Fibroblast of lung (primary cell): Measurements from ENCODE around the gene ZNF532. TPM values are rescaled to one million over a fixed set of nuclear protein-coding genes. Genes with fewer than 3 reads are reported as not detected.

Experiments used
- DNase-seq, 2 donors: peaks; one replicate each; pipeline versions ENCODE4 v3.0.0 to v3.0.0-alpha.2; 2010; ENCODE audit warnings: low read depth in 2 of 2
- H2AFZ ChIP-seq: 2 replicates; pipeline ENCODE4 v1.5.1; 2012; ENCODE audit warnings: low read length, control low read depth, inconsistent platforms
- H3K27ac ChIP-seq: 2 replicates; pipeline ENCODE4 v1.5.1; 2011; ENCODE audit warnings: low read length, control low read depth; ENCODE audit not compliant: insufficient read depth
- H3K27me3 ChIP-seq: 2 replicates; pipeline ENCODE4 v1.5.1; 2011; ENCODE audit warnings: mild to moderate bottlenecking, low read length; ENCODE audit not compliant: control insufficient read depth, insufficient read depth
- H3K36me3 ChIP-seq: 2 replicates; pipeline ENCODE4 v1.5.1; 2011; ENCODE audit warnings: low read length; ENCODE audit not compliant: control insufficient read depth, insufficient read depth
- H3K4me1 ChIP-seq: 2 replicates; pipeline ENCODE4 v1.5.1; 2011; ENCODE audit warnings: low read length; ENCODE audit not compliant: control insufficient read depth, insufficient read depth; ENCODE audit errors: extremely low read depth
- H3K4me2 ChIP-seq: 2 replicates; pipeline ENCODE4 v1.5.1; 2011; ENCODE audit warnings: low read length, control low read depth; ENCODE audit not compliant: insufficient read depth; ENCODE audit errors: extremely low read depth
- H3K4me3 ChIP-seq, 4 experiments: fragments of 200-600 bp in 1 of 4; sonication (generic) in 1 of 4; replicated peaks in 1 of 4; 2 replicates each; pipeline ENCODE4 v1.5.1; 2011 to 2016; ENCODE audit warnings: low read length in 4 of 4, low read depth in 3 of 4, mild to moderate bottlenecking in 3 of 4, control low read depth in 2 of 4, inconsistent platforms in 1 of 4, mixed read lengths in 1 of 4; ENCODE audit not compliant: insufficient read depth in 1 of 4; ENCODE audit errors: control extremely low read depth in 1 of 4
- H3K79me2 ChIP-seq: 2 replicates; pipeline ENCODE4 v1.5.1; 2012; ENCODE audit warnings: mild to moderate bottlenecking, low read length, inconsistent platforms; ENCODE audit not compliant: control insufficient read depth, insufficient read depth
- H3K9ac ChIP-seq: 2 replicates; pipeline ENCODE4 v1.5.1; 2011; ENCODE audit warnings: mild to moderate bottlenecking, low read length, control low read depth; ENCODE audit not compliant: insufficient read depth
- H3K9me3 ChIP-seq: 2 replicates; pipeline ENCODE4 v1.5.1; 2012; ENCODE audit warnings: low read depth, low read length; ENCODE audit not compliant: control insufficient read depth, insufficient read depth
- H4K20me1 ChIP-seq: 2 replicates; pipeline ENCODE4 v1.5.1; 2011; ENCODE audit warnings: low read length; ENCODE audit not compliant: control insufficient read depth, insufficient read depth; ENCODE audit errors: extremely low read depth
- EZH2 ChIP-seq: IDR thresholded peaks from 2 replicates; pipeline ENCODE4 v1.5.1; 2012; ENCODE audit warnings: low read length, control low read depth, mild to moderate bottlenecking; ENCODE audit errors: missing control alignments
- polyA plus RNA-seq, 2 donors: library from polyadenylated mRNA; depleted of rRNA in 1 of 2; stranded (reverse) in 1 of 2; unstranded in 1 of 2; fragments of >200 nt; gene quantifications; 2 replicates each; pipeline ENCODE4 v1.2.1, GENCODE V29; 2011 to 2012; ENCODE audit warnings: missing spikeins in 1 of 2
- total RNA-seq: library from RNA; depleted of rRNA; stranded (reverse); fragments of >200 nt; gene quantifications from 2 replicates; pipeline ENCODE4 v1.2.1, GENCODE V29; 2014
- TF ChIP-seq, protein P1 (sequence below), 2 donors: IDR thresholded peaks in 1 of 2; conservative IDR thresholded peaks in 1 of 2; 1 replicate in 1 of 2; 2 replicates in 1 of 2; pipeline ENCODE4 v1.5.1; 2011 to 2012; ENCODE audit warnings: low read length in 2 of 2, control low read depth in 1 of 2, inconsistent platforms in 1 of 2, low read depth in 1 of 2, mild to moderate bottlenecking in 1 of 2

The ZNF532 gene
- total and polyA plus RNA-seq, 2 donors (not counting 1 experiment from before 2014, with no cell fraction given) = 57.3 to 64.6 TPM

DNA sequence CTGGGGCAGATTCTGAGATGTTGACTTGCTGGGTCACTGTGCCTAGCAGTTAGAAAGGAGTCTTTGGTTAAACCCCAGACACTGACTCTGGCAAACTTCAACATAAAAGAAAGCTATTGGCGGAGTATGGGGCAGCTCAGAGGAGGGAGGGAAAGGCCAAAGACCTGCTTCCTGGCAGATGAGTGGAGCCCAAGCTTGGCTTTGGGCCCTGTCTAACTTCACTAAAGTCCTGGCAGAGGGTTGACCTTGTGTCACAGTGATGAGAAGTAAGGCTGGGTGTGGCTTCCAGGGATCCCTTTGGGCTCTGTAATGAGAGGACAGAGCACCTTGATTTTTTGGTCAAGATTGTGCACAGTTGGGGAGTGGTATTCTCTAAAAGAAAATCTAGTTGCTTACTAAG lies 145.2 kb downstream of the ZNF532 start:
- H3K9me3 ChIP-seq = no peaks in the 10 kb centered on the region
- no peaks in the 10 kb centered on the region for H4K20me1 ChIP-seq
- no peaks in the 10 kb centered on the region for H3K79me2 ChIP-seq
- no peaks in the 10 kb centered on the region for H3K36me3 ChIP-seq
- no peak overlapping the region for H3K9ac ChIP-seq
- H3K4me2 ChIP-seq = no peak overlapping the region
- no peak overlapping the region for H3K27ac ChIP-seq
- H3K27me3 ChIP-seq = no peaks in the 10 kb centered on the region
- no peak for TF ChIP-seq EZH2
- TF ChIP-seq, protein P1, sequence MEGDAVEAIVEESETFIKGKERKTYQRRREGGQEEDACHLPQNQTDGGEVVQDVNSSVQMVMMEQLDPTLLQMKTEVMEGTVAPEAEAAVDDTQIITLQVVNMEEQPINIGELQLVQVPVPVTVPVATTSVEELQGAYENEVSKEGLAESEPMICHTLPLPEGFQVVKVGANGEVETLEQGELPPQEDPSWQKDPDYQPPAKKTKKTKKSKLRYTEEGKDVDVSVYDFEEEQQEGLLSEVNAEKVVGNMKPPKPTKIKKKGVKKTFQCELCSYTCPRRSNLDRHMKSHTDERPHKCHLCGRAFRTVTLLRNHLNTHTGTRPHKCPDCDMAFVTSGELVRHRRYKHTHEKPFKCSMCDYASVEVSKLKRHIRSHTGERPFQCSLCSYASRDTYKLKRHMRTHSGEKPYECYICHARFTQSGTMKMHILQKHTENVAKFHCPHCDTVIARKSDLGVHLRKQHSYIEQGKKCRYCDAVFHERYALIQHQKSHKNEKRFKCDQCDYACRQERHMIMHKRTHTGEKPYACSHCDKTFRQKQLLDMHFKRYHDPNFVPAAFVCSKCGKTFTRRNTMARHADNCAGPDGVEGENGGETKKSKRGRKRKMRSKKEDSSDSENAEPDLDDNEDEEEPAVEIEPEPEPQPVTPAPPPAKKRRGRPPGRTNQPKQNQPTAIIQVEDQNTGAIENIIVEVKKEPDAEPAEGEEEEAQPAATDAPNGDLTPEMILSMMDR (conservative IDR thresholded peaks at IDR 0.05 in 1 of 2, IDR thresholded peaks at IDR 0.05 in 1 of 2; ENCODE audit: low read depth in 1 of 2, low read length in 2 of 2) = no peak
- H3K4me3 ChIP-seq = no peak overlapping the region
- H3K4me1 ChIP-seq = peaks cover 7% of the 10 kb centered on the region
- DNase-seq = no peak
- H2AFZ ChIP-seq = no peak overlapping the region

DNA sequence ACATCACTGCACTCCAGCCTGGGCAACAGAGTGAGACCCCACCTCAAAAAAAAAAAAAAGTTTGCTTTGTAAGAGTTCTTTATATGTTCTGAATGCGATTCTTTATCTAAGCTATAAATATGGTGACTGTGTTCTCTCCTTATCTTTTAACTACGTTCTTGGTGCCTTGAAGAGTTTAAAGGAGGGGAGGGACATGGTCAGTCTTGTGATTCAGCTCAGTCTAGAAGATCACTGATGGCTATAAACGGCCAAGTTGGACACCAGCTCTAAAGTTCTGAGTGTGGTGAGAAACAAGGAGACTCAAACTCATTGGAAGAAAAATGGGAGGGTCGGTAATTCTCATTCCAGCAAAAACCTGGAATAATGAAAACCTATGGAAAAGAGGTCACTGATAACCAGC lies 146.6 kb downstream of the ZNF532 start:
- TF ChIP-seq, protein P1 (conservative IDR thresholded peaks at IDR 0.05 in 1 of 2, IDR thresholded peaks at IDR 0.05 in 1 of 2; ENCODE audit: low read depth in 1 of 2, low read length in 2 of 2) = no peak
- no peak for TF ChIP-seq EZH2
- H3K4me3 ChIP-seq = no peak overlapping the region
- no peaks in the 10 kb centered on the region for H4K20me1 ChIP-seq
- no peak overlapping the region for H2AFZ ChIP-seq
- no peak overlapping the region for H3K9ac ChIP-seq
- no peak for DNase-seq
- no peaks in the 10 kb centered on the region for H3K9me3 ChIP-seq
- H3K27ac ChIP-seq = no peak overlapping the region
- H3K4me2 ChIP-seq = no peak overlapping the region
- no peaks in the 10 kb centered on the region for H3K79me2 ChIP-seq
- no peaks in the 10 kb centered on the region for H3K36me3 ChIP-seq
- H3K27me3 ChIP-seq = no peaks in the 10 kb centered on the region
- H3K4me1 ChIP-seq = no peaks in the 10 kb centered on the region

DNA sequence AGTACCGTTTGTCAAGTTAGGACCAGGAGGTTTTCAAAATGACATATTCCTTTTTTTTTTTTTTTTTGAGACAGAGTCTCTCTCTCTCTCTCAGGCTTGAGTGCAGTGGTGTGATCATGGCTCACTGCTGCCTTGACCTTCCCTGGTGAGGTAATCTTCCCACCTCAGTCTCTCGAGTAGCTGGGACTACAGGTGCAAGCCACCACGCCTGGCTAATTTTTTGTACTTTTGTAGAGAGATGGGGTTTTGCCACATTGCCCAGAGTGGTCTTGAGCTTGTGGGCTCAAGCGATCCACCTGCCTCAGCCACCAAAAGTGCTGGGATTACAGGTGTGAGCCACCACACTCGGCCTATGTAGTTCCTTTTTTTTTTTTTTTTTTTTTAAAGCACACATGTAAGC lies 147.1 kb downstream of the ZNF532 start:
- no peaks in the 10 kb centered on the region for H4K20me1 ChIP-seq
- H3K4me3 ChIP-seq = no peak overlapping the region
- H3K9ac ChIP-seq = no peak overlapping the region
- H3K4me2 ChIP-seq = no peak overlapping the region
- DNase-seq = no peak
- no peaks in the 10 kb centered on the region for H3K4me1 ChIP-seq
- no peak overlapping the region for H2AFZ ChIP-seq
- H3K79me2 ChIP-seq = no peaks in the 10 kb centered on the region
- H3K27me3 ChIP-seq = no peaks in the 10 kb centered on the region
- no peaks in the 10 kb centered on the region for H3K36me3 ChIP-seq
- no peak overlapping the region for H3K27ac ChIP-seq
- no peaks in the 10 kb centered on the region for H3K9me3 ChIP-seq
- no peak for TF ChIP-seq EZH2
- TF ChIP-seq, protein P1 (conservative IDR thresholded peaks at IDR 0.05 in 1 of 2, IDR thresholded peaks at IDR 0.05 in 1 of 2; ENCODE audit: low read depth in 1 of 2, low read length in 2 of 2) = no peak
